ENCODE measurements around the gene SHROOM3.
"Not testable (repeated sequence)": the region's sequence is repeated elsewhere in the genome, so short reads cannot be mapped to it uniquely, and the experiment has no call there.

Gene SHROOM3

GRCh38 chr4:76703676-76704075 lies 268.6 kb downstream of the SHROOM3 start:
- no peak for DNase-seq

- DNase-seq, result peak; percentile 0
Observed at GRCh38 chr4:76704133-76704881, 269.3 kb downstream of the SHROOM3 start.

GRCh38 chr4:76705472-76705871 lies 270.4 kb downstream of the SHROOM3 start:
- no peak for DNase-seq

GRCh38 chr4:76706581-76706980 lies 271.6 kb downstream of the SHROOM3 start:
- no peak for DNase-seq

- DNase-seq, result no peak
Observed at GRCh38 chr4:76708971-76709771, 274.1 kb downstream of the SHROOM3 start.

- DNase-seq, result no peak
Observed at GRCh38 chr4:76709772-76710090, 274.7 kb downstream of the SHROOM3 start.

- DNase-seq, result no peak
Observed at GRCh38 chr4:76712564-76712963, 277.5 kb downstream of the SHROOM3 start.

- DNase-seq, result no peak
Observed at GRCh38 chr4:76714226-76714625, 279.2 kb downstream of the SHROOM3 start.

- no peak for DNase-seq
Observed at GRCh38 chr4:76716020-76716419, 281.0 kb downstream of the SHROOM3 start.

- no peak for DNase-seq
Observed at GRCh38 chr4:76716658-76717057, 281.6 kb downstream of the SHROOM3 start.

- DNase-seq, result no peak
Observed at GRCh38 chr4:76717431-76717830, 282.4 kb downstream of the SHROOM3 start.

- no peak for DNase-seq
Observed at GRCh38 chr4:76718021-76718420, 283.0 kb downstream of the SHROOM3 start.

- DNase-seq, result no peak
Observed at GRCh38 chr4:76718831-76719230, 283.8 kb downstream of the SHROOM3 start.

GRCh38 chr4:76720121-76720520 lies 285.1 kb downstream of the SHROOM3 start:
- no peak for DNase-seq

- DNase-seq, result not testable (repeated sequence)
Observed at GRCh38 chr4:76722146-76722545, 287.1 kb downstream of the SHROOM3 start.

GRCh38 chr4:76722838-76723237 lies 287.8 kb downstream of the SHROOM3 start:
- no peak for DNase-seq

GRCh38 chr4:76723373-76723772 lies 288.3 kb downstream of the SHROOM3 start:
- DNase-seq, result no peak

- no peak for DNase-seq
Observed at GRCh38 chr4:76723924-76724323, 288.9 kb downstream of the SHROOM3 start.

- no peak for DNase-seq
Observed at GRCh38 chr4:76725039-76725438, 290.0 kb downstream of the SHROOM3 start.

- DNase-seq, result no peak
Observed at GRCh38 chr4:76726176-76726575, 291.1 kb downstream of the SHROOM3 start.

- no peak for DNase-seq
Observed at GRCh38 chr4:76726631-76727030, 291.6 kb downstream of the SHROOM3 start.

GRCh38 chr4:76727934-76728333 lies 292.9 kb downstream of the SHROOM3 start:
- DNase-seq, result not testable (repeated sequence)

GRCh38 chr4:76729460-76729859 lies 294.4 kb downstream of the SHROOM3 start:
- DNase-seq, result no peak

GRCh38 chr4:76729980-76730379 lies 295.0 kb downstream of the SHROOM3 start:
- DNase-seq, result no peak
